ENCODE data around the gene FGF12.

The FGF12 gene

GRCh38 chr3:192675958-192676649 is 51.2 kb downstream of the FGF12 start:
- DNase-seq = no peak

- DNase-seq = no peak
Measured at GRCh38 chr3:192655628-192656027, 71.7 kb downstream of the FGF12 start.

GRCh38 chr3:192655040-192655439 is 72.3 kb downstream of the FGF12 start:
- no peak for DNase-seq

GRCh38 chr3:192653862-192654261 is 73.5 kb downstream of the FGF12 start:
- DNase-seq = no peak

GRCh38 chr3:192652727-192653126 is 74.6 kb downstream of the FGF12 start:
- no peak for DNase-seq

GRCh38 chr3:192651836-192652512 is 75.4 kb downstream of the FGF12 start:
- DNase-seq = no peak

- DNase-seq = no peak
Measured at GRCh38 chr3:192645437-192645836, 81.9 kb downstream of the FGF12 start.

- DNase-seq = no peak
Measured at GRCh38 chr3:192642651-192643050, 84.7 kb downstream of the FGF12 start.

GRCh38 chr3:192641919-192642318 is 85.4 kb downstream of the FGF12 start:
- no peak for DNase-seq

- DNase-seq = no peak
Measured at GRCh38 chr3:192639987-192640386, 87.4 kb downstream of the FGF12 start.

- DNase-seq = no peak
Measured at GRCh38 chr3:192637803-192638202, 89.5 kb downstream of the FGF12 start.

- DNase-seq = no peak
Measured at GRCh38 chr3:192636517-192637444, 90.6 kb downstream of the FGF12 start.

GRCh38 chr3:192629429-192629828 is 97.9 kb downstream of the FGF12 start:
- DNase-seq = no peak

- no peak for DNase-seq
Measured at GRCh38 chr3:192621909-192622308, 105.4 kb downstream of the FGF12 start.

GRCh38 chr3:192620275-192620674 is 107.1 kb downstream of the FGF12 start:
- no peak for DNase-seq

- DNase-seq = no peak
Measured at GRCh38 chr3:192611411-192611810, 115.9 kb downstream of the FGF12 start.

GRCh38 chr3:192608726-192609600 is 118.4 kb downstream of the FGF12 start:
- DNase-seq = no peak

- DNase-seq = no peak
Measured at GRCh38 chr3:192607798-192608197, 119.5 kb downstream of the FGF12 start.

GRCh38 chr3:192597913-192598312 is 129.4 kb downstream of the FGF12 start:
- DNase-seq = no peak

GRCh38 chr3:192597506-192597905 is 129.8 kb downstream of the FGF12 start:
- DNase-seq = no peak

GRCh38 chr3:192578729-192579128 is 148.6 kb downstream of the FGF12 start:
- no peak for DNase-seq

- no peak for DNase-seq
Measured at GRCh38 chr3:192577811-192578210, 149.5 kb downstream of the FGF12 start.

GRCh38 chr3:192577271-192577670 is 150.1 kb downstream of the FGF12 start:
- no peak for DNase-seq
